Body of pancreas (tissue), 4 donors: ENCODE measurements around the gene DHX30.
A peak's percentile ranks its signal among the peaks of the same experiment; 100 is the strongest.

Experiments
- POLR2A ChIP-seq, 3 donors: fragments of 450-650 bp; IDR thresholded peaks; one replicate each; pipeline ENCODE4 v1.6.1; 2016; ENCODE audit warnings: antibody characterized with exemption in 3 of 3, mild to moderate bottlenecking in 2 of 3
- TF ChIP-seq, protein P1 (sequence below), 7 experiments: fragments of 450-650 bp in 4 of 7; fragments of 200-600 bp in 3 of 7; sonication (generic) in 3 of 7; IDR thresholded peaks; one replicate each; pipeline ENCODE4 v1.5.1; 2016 to 2019; ENCODE audit warnings: antibody characterized with exemption in 7 of 7

DNA sequence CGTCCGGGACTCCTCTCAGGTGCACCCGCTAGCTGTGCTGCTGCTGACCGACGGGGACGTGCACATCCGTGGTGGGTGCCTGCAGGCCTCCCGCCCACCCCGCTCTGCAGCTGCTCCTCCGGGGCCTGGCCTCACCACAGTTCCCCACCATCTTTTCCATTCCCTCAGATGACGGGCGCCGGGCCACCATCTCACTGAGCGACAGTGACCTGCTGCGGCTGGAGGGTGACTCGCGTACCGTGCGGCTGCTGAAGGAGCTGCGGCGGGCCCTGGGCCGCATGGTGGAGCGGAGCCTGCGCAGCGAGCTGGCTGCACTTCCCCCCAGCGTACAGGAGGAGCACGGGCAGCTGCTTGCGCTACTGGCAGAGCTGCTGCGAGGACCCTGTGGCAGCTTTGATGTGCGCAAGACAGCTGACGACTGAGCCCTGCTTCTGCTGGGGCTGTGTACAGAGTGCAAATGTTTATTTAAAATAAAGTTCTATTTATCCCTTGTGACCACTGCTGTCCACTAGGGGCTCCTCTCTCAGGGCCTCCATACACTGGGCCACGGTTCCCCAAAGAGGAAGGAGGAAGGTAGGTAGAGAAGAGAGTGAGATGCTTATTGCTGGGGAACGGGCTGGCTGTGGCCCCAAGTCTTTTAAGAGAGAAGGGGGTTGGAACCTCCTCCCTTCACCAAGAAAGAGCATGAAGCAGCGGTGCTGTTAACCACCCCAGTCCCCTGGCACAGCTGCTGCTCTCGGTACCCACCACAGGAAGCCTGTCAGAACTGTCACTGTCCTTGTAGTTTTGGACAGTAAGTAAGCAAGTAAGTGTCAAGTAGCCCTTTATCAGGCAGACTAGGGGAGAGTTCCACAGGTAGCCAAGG lies 47.0 kb downstream of the DHX30 start:
- TF ChIP-seq, protein P1, sequence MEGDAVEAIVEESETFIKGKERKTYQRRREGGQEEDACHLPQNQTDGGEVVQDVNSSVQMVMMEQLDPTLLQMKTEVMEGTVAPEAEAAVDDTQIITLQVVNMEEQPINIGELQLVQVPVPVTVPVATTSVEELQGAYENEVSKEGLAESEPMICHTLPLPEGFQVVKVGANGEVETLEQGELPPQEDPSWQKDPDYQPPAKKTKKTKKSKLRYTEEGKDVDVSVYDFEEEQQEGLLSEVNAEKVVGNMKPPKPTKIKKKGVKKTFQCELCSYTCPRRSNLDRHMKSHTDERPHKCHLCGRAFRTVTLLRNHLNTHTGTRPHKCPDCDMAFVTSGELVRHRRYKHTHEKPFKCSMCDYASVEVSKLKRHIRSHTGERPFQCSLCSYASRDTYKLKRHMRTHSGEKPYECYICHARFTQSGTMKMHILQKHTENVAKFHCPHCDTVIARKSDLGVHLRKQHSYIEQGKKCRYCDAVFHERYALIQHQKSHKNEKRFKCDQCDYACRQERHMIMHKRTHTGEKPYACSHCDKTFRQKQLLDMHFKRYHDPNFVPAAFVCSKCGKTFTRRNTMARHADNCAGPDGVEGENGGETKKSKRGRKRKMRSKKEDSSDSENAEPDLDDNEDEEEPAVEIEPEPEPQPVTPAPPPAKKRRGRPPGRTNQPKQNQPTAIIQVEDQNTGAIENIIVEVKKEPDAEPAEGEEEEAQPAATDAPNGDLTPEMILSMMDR (IDR thresholded peaks at IDR 0.05) = peak in 6 of 7 experiments; percentile 12 to 45 (median 24)
- no peak for TF ChIP-seq POLR2A (IDR thresholded peaks at IDR 0.05)
